Urinary bladder (tissue), 4 donors: ENCODE results near the gene RDX. TPM values are rescaled to one million over a fixed set of nuclear protein-coding genes. Genes with fewer than 3 reads are reported as not detected.
"Not testable (repeated sequence)": the region's sequence is repeated elsewhere in the genome, so short reads cannot be mapped to it uniquely, and the experiment has no call there.

Source experiments
- DNase-seq: peaks from one replicate; pipeline ENCODE4 v3.0.0-alpha.2; 2015; ENCODE audit errors: extremely low spot score
- H3K27ac ChIP-seq: one replicate; pipeline ENCODE4 v1.5.1; 2013; ENCODE audit warnings: low read depth, mild to moderate bottlenecking, moderate library complexity
- H3K36me3 ChIP-seq: one replicate; pipeline ENCODE4 v1.6.1; 2013; ENCODE audit warnings: mild to moderate bottlenecking, moderate library complexity; ENCODE audit not compliant: insufficient read depth
- H3K4me1 ChIP-seq: one replicate; pipeline ENCODE4 v1.6.1; 2013; ENCODE audit warnings: mild to moderate bottlenecking, moderate library complexity; ENCODE audit not compliant: insufficient read depth
- H3K4me3 ChIP-seq: one replicate; pipeline ENCODE4 v1.5.1; 2013; ENCODE audit warnings: low read depth, low read length
- WGBS: extraction: QIAGEN DNeasy Blood & Tissue Kit; methylation state at CpG from one replicate; pipeline ENCODE4 v1.1.7; 2013; 5-methylcytosine and 5-hydroxymethylcytosine counted together
- polyA plus RNA-seq: library from polyadenylated mRNA; stranded (reverse); fragments of 200-250 nt; gene quantifications from one replicate; pipeline ENCODE4 v1.2.3, GENCODE V29; 2013
- total RNA-seq: library from RNA; depleted of rRNA; stranded (reverse); fragments of >200 nt; gene quantifications from one replicate; pipeline ENCODE4 v1.2.3, GENCODE V29; 2014
- donor health status: healthy with polysubstance abuse.
- donor health status: healthy.

RDX gene
- total and polyA plus RNA-seq, 2 donors, result 49.9 to 122 TPM

DNA sequence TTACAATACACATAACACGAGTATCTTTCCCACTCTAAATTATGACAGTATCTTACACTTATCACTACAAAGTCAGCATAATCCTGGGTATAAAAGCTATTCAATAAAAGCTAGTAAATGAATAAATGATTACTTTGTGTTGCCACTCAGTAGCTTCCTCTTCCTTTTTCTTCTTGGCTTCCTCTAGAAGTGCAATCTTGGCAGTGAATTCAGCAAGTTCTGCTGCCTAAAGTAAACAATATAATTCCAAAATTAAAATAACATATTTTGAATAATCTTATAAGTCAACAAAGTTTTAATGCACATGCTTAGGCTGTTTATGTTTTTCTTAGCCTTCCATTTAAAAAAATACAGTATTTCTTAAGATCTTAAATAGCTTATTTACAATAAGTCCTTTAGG lies 60.4 kb downstream of the RDX start:
- Histone ChIP-seq H3K4me3 (no peak overlapping the region), H3K4me1 (no peaks in the 10 kb centered on the region), H3K27ac (no peak overlapping the region), H3K36me3 (peaks cover 4% of the 10 kb centered on the region)
- no peak for DNase-seq
- WGBS, result 36% methylated on average over 1 of the region's 1 CpG

DNA sequence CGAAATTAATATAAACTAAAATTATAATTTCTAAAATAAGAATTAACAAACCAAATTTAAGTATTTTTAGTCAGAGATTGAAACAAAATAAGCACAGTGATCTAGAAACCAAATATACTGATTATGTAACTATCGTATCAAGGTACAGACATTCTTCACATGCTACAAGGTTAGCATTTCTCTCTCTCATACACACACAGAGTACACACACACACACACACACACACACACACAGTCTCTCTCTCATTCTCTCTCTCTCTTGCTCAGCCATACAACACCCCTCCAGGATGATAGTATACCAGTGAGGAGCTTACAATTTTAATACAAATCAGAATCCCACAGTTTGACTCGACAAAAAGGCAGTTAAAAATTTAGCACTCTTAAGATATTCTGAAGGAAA lies 66.0 kb downstream of the RDX start:
- Histone ChIP-seq H3K36me3 (peaks cover 5% of the 10 kb centered on the region), H3K27ac (no peak overlapping the region), H3K4me3 (no peak overlapping the region), H3K4me1 (no peaks in the 10 kb centered on the region)
- WGBS, result 85% methylated on average over 3 of the region's 3 CpGs
- DNase-seq, result no peak

DNA sequence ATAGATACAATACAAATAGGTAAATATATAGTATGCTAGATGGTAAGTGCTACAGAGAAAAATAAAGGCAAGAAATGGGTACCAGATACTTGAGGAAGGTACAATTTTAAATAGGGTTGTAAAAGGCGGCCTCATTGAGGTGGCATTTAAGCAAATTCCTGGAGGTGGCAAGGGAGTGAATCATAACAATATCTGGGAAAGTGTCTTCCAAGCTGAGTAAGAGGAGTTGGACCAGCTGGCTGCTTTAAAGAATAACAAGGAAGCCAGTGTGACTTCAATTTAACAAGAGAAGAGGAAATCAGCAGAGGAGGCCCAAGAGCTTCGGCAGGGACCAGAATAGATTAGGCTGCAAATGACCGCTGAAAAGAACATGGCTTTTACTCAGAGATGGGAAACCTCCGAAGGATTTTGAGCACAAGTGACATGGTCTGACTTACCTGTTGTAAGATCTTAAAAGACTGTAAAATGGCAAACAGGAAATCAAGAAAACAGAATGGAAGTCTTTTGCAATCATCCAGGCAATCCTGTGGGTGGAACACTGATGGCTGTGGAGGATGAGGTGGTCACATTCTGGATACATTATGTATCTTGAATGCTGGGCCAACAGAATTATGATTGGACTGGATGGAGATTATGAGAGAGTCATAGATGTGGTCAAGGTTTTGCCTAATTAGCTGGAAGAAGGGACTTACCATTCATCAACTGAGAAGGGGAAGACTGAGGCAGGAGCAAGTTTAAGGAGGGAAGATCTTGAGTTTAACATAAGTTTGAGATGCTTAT lies 77.2 kb downstream of the RDX start:
- DNase-seq, result no peak
- Histone ChIP-seq H3K4me3 (no peak overlapping the region), H3K36me3 (no peaks in the 10 kb centered on the region), H3K4me1 (no peaks in the 10 kb centered on the region), H3K27ac (no peak overlapping the region)
- WGBS, result 93% methylated on average over 4 of the region's 4 CpGs

DNA sequence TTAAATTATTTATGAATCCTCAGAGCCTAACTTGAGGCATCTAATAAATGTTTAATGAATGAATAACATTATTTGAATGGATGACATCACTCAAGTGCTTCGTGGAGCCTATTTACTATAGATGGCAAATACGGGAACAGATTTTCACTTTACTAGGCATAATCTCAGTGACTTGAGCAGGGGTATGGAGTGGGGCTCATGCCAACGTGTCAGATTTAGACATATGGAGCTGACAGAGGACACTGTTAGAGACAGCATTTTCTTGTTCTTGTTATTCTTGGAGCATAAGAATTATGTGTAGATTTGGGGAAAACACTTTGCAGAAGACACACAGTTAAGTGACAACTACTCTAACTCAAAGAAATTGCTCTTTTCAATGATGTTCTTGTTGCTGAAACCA lies 78.5 kb downstream of the RDX start:
- Histone ChIP-seq H3K4me3 (no peak overlapping the region), H3K36me3 (no peaks in the 10 kb centered on the region), H3K27ac (no peak overlapping the region), H3K4me1 (no peaks in the 10 kb centered on the region)
- no peak for DNase-seq
- WGBS, result 66% methylated on average over 3 of the region's 3 CpGs

DNA sequence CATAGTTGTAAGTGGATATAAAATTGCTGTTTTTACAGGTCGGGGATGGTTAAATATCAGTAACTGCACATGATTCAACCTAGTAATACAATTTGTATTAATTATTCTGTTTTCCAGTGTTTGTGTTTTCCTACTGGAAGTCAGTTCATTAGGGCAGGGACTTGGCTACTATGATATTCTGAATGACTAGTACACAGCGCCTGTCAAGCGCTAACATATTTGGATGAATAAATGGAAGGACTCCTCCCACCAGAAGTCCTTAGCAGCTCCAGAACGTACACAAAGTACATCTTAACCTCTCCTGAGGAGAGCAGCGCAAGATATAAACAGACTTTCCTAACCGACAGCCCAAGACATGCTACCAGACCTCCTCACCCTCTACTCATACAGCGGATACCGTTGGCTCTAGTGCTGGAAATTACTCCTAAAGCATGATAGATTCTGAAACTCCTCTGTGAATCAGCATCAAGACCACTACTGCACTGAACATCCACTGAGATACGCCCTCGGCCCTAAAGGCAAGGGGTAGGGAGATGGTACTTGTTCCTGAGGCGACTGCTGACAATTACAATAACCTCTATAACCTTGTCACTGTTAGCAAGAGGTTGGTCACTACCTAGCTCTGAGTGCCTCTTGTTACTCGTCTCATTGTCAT lies 79.1 kb downstream of the RDX start:
- DNase-seq, result no peak
- no peak overlapping the region for H3K4me3 ChIP-seq
- WGBS, result 81% methylated on average over 12 of the region's 12 CpGs
- no peak overlapping the region for H3K27ac ChIP-seq
- H3K4me1 ChIP-seq, result no peaks in the 10 kb centered on the region
- H3K36me3 ChIP-seq, result no peaks in the 10 kb centered on the region

DNA sequence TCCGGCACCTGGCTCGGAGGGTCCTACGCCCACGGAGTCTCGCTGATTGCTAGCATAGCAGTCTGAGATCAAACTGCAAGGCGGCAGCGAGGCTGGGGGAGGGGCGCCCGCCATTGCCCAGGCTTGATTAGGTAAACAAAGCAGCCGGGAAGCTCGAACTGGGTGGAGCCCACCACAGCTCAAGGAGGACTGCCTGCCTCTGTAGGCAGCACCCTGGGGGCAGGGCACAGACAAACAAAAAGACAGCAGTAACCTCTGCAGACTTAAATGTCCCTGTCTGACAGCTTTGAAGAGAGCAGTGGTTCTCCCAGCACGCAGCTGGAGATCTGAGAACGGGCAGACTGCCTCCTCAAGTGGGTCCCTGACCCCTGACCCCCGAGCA lies 87.1 kb downstream of the RDX start:
- H3K36me3 ChIP-seq, H3K4me1 ChIP-seq, H3K4me3 ChIP-seq, H3K27ac ChIP-seq, DNase-seq: not testable (repeated sequence)
- WGBS, result 10% methylated on average over 2 of the region's 14 CpGs

DNA sequence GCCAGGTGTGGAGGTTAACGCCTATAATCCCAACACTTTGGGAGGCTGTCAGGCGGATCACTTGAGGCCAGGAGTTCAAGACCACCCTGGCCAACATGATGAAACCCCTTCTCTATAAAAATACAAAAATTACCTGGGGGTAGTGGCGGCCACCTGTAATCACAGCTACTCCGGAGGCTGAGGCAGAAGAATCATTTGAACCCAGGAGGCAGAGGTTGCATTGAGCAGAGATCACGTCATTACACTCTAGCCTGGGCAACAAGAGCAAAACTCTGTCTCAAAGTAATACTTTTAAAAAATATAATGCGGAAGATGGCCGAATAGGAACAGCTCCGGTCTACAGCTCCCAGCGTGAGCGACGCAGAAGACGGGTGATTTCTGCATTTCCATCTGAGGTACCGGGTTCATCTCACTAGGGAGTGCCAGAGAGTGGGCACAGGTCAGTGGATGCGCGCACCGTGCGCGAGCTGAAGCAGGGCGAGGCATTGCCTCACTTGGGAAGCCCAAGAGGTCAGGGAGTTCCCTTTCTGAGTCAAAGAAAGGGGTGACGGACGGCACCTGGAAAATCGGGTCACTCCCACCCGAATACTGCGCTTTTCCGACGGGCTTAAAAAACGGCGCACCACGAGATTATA lies 87.6 kb downstream of the RDX start:
- not testable (repeated sequence) for H3K27ac ChIP-seq, H3K4me1 ChIP-seq, DNase-seq, H3K36me3 ChIP-seq, H3K4me3 ChIP-seq
- WGBS, result 62% methylated on average over 23 of the region's 29 CpGs

DNA sequence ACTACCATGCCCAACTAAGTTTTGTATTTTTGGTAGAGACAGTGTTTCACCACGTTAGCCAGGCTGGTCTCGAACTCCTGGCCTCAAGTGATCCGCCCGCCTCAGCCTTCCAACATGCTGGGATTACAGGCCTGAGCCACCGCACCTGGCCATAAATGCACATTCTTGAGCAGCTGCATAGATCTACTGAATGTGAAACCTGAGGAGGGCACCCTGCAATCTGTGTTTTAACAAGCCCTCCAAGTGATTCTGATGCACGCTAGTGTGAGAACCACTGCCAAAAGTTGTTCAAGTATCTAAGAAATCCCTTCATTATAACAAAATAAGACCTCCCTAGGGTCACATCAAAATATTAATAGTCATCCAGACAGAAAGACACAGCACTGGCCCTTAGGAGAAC lies 89.3 kb downstream of the RDX start:
- 93% methylated on average over 6 of the region's 6 CpGs for WGBS

DNA sequence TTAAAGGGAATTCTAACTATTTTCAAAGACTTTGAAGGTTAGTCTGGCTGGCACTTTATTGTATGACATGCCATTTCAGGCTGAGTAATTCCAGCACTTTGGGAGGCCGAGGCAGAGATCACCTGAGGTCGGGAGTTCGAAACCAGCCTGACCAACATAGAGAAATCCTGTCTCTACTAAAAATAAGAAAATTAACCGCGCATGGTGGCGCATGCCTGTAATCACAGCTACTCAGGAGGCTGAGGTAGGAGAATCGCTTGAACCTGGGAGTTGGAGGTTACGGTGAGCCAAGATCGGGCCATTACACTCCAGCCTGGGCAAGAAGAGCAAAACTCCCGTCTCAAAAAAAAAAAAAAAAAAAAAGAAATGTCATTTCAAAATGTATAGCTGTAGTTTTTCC lies 95.6 kb downstream of the RDX start:
- Histone ChIP-seq H3K36me3 (no peaks in the 10 kb centered on the region), H3K4me3 (no peak overlapping the region), H3K27ac (no peak overlapping the region), H3K4me1 (no peaks in the 10 kb centered on the region)
- no peak for DNase-seq
- WGBS, result 92% methylated on average over 10 of the region's 10 CpGs

More for the DNA sequence above, 89.3 kb downstream of the RDX start:
- H3K4me3 ChIP-seq, result no peak overlapping the region
- no peak overlapping the region for H3K27ac ChIP-seq
- H3K4me1 ChIP-seq, result no peaks in the 10 kb centered on the region
- H3K36me3 ChIP-seq, result no peaks in the 10 kb centered on the region
- DNase-seq, result no peak

DNA sequence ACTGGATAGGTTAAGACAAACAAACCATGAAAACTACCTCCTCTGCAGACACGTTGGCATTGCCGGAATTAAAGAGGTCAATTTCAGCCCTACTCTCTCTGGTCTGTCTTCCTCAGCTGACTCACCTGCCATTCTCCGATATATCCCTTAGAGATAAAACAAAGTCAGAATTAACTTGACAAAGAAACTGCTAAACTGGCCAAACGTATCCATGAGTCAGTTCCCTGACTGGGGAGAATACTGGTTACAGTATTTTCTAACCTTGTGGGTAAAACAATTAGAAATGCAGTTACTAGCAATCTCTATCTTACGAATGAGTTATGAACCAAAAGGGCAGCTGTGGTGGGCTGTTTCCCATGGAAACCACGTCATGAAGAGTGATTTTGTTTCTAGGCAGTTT lies 96.2 kb downstream of the RDX start:
- no peaks in the 10 kb centered on the region for H3K4me1 ChIP-seq
- no peak overlapping the region for H3K4me3 ChIP-seq
- WGBS, result 81% methylated on average over 6 of the region's 6 CpGs
- H3K27ac ChIP-seq, result no peak overlapping the region
- DNase-seq, result no peak
- H3K36me3 ChIP-seq, result no peaks in the 10 kb centered on the region

DNA sequence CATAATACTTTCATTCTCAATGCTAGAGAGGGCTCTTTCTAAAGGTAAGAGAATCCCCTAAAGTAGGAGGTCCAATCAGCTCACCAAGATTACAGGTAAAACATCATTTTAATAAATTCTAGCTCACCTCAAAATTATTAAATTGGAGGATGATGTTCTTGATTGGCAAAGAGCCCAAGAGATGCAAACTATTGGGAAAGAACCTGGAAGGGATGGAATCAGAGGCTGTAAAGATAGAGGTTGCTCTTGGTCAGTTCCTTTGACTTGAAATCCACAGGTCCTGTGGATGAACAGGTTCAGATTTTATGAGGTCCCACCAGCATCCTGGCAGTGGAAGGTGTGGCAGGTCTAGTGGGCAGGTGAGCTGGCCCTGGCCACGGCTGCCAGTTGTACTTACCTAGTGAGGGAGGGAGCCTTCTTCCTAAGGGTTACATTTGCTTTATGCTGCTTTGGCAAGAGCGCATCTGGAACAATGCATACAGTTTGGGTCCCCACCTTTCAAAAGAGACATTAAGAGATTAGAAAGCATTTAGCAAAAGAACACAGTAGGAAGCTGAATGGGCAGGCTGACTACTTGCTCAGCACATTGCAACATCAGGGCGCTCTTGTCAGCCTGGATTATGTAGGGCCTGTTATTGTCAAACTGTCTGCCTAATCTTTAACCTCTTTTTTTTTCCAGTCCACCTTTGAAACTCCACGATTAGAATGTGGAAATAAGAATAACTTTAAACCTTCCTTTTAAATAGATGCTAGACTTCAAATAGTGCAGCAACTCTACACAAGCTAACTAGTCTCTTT lies 97.0 kb downstream of the RDX start:
- Histone ChIP-seq H3K4me1 (no peaks in the 10 kb centered on the region), H3K36me3 (no peaks in the 10 kb centered on the region), H3K27ac (no peak overlapping the region), H3K4me3 (no peak overlapping the region)
- 66% methylated on average over 4 of the region's 4 CpGs for WGBS
- DNase-seq, result no peak

DNA sequence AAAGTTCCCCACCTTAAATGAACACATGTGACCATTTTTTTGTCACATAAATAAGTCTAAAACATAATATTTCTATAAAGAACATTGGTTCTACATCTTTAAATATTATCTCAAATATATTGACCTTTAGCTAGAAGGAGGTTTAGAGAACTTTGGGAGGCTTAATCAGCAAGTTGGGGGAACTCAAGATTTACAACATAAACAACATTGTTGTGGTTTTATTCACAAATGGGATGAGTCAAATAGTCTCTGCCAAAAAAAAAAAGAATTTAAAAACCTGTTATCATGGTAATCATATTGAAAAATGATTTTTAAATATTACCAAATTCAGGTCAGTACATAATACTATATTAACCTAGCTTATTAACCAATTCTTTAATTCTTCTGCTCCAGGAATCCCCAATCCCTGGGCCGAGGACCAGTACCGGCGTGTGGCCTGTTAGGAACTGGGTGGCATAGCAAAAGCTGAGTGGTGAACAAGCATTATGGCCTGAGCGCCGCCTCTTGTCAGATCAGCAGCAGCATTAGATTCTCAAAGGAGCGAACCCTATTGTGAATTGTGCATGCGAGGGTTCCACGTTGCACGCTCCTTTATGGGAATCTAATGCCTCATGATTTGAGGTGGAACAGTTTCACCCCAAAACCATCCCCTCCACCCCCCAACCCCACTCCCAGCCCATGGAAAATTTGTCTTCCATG lies 98.2 kb downstream of the RDX start:
- no peaks in the 10 kb centered on the region for H3K36me3 ChIP-seq
- WGBS, result 93% methylated on average over 9 of the region's 9 CpGs
- no peak for DNase-seq
- no peaks in the 10 kb centered on the region for H3K4me1 ChIP-seq
- no peak overlapping the region for H3K4me3 ChIP-seq
- H3K27ac ChIP-seq, result no peak overlapping the region

DNA sequence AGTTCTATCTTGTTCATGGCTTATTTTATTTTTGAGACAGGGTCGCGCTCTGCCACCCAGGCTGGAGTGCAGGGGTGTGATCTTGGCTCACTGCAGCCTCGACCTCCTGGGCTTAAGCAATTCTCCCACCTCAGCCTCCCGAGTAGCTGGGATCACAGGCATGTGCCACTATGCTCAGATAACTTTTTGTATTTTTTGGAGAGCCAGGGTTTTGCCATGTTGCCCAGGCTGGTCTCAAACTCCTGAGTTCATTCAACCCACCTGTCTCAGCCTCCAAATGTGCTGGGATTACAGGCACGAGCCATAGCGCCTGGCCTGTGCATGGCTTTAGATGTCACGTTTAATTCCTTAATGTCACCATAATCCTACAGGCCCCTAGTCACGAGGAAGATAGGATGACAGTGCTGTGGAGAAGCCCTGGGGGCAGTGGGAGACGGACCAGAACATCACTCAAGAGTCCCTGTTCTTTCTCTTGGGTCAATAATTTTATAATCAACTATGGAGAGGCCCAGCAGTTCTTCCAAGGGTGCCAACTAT lies 99.5 kb downstream of the RDX start:
- H3K4me3 ChIP-seq, result no peak overlapping the region
- H3K27ac ChIP-seq, result no peak overlapping the region
- H3K36me3 ChIP-seq, result no peaks in the 10 kb centered on the region
- no peaks in the 10 kb centered on the region for H3K4me1 ChIP-seq
- 83% methylated on average over 9 of the region's 9 CpGs for WGBS
- DNase-seq, result no peak
